ENCODE measurements around the gene TENM3.

TENM3 gene

GRCh38 chr4:182775075-182775474 is 531.9 kb downstream of the TENM3 start:
- no peak overlapping the region for H3K4me3 ChIP-seq (replicated peaks; ENCODE audit: low read depth, low read length)
- TF ChIP-seq CTCF (IDR thresholded peaks at IDR 0.05; ENCODE audit: low read depth, low read length, missing control alignments), result no peak
- DNase-seq (ENCODE audit: extremely low read depth, low read depth), result no peak

GRCh38 chr4:182776376-182777105 is 533.3 kb downstream of the TENM3 start:
- no peak for TF ChIP-seq CTCF (IDR thresholded peaks at IDR 0.05; ENCODE audit: low read depth, low read length, missing control alignments)
- H3K4me3 ChIP-seq (replicated peaks; ENCODE audit: low read depth, low read length), result no peak overlapping the region
- no peak for DNase-seq (ENCODE audit: extremely low read depth, low read depth)

DNA sequence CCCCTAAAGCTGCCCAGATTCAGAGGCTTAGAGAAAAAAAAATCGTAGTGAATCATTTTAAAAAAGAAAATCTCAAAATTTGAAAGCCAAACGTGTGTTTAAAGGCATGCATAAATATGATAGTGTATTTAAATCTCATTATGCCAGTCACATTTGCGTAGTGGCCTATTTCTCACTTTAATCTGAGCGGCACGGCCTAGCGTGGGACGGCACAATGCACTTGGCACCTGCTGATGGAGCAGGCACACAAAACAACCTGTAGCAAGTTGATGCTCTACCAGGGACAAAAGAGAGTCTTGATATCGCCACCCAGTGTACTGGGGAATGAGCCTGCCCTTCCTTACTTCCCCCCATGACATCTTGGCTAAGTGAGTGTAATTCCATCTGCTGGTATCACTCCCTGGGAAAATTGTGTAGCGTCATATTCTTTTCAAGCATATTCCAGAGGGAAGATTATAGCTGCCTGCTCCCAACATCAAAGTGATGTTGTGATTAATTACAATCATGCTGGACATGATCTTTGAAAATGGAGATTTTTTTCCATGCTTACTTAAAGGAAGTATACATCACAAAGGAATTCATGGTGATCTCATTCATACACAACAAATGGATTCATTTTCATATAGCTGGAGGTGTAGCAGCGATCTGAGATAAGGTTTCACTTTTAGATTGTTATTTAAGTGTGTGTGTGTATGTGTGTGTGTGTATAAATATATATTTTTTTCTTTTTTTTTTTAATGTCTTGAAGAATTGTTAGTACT is 535.2 kb downstream of the TENM3 start:
- no peak for DNase-seq (ENCODE audit: extremely low read depth, low read depth)
- no peak overlapping the region for H3K4me3 ChIP-seq (replicated peaks; ENCODE audit: low read depth, low read length)
- TF ChIP-seq CTCF (IDR thresholded peaks at IDR 0.05; ENCODE audit: low read depth, low read length, missing control alignments), result no peak

DNA sequence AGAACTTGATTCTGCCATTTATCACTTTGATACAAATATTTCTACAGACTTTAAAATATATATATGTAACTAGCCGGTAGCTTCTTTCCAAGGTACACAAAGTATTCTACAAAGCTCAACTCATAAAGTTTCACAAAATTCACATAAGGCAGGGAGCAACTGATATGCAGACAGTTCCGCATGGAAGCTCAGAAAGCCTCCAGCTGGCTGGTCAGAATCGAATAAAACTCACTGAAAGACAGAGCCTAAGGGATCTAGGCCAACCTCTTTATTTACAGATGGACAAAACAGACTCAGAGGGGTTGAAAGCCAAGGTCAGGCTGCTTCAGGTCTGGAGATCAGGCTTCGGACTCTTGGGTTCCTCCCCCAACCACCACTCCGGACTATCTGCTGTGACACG is 543.8 kb downstream of the TENM3 start:
- no peak overlapping the region for H3K4me3 ChIP-seq (replicated peaks; ENCODE audit: low read depth, low read length)
- no peak for TF ChIP-seq CTCF (IDR thresholded peaks at IDR 0.05; ENCODE audit: low read depth, low read length, missing control alignments)
- DNase-seq (ENCODE audit: extremely low read depth, low read depth), result no peak

DNA sequence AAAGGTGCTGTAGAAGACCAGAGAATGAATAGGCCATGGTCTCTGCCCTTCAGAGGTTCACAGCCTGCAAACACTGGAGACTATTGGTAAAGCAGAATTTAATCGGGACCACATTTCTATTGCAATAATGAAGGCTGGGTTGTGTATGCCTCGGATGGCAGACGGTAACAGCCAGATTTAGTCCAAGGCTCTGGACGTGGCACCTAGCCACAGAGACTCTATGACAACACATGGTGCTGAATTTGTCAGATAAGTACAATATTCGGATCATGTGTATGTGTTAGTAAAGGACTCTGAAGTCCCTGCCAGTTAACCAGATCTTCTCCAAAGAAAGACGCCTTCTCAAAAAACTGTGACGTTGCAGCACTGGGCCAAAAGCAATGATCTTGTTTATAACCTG is 545.0 kb downstream of the TENM3 start:
- H3K4me3 ChIP-seq (replicated peaks; ENCODE audit: low read depth, low read length), result no peak overlapping the region
- no peak for TF ChIP-seq CTCF (IDR thresholded peaks at IDR 0.05; ENCODE audit: low read depth, low read length, missing control alignments)
- no peak for DNase-seq (ENCODE audit: extremely low read depth, low read depth)

GRCh38 chr4:182789529-182789928 is 546.3 kb downstream of the TENM3 start:
- H3K4me3 ChIP-seq (replicated peaks; ENCODE audit: low read depth, low read length), result no peak overlapping the region
- TF ChIP-seq CTCF (IDR thresholded peaks at IDR 0.05; ENCODE audit: low read depth, low read length, missing control alignments), result no peak
- no peak for DNase-seq (ENCODE audit: extremely low read depth, low read depth)

Data from HFF-Myc (cell line).